Natural killer cell treated with Interleukin-12 subunit alpha and Interleukin-12 subunit beta and Interleukin-15 and Interleukin-18, amount 100 ng/mL, for 72 hours (primary cell): ENCODE data around the gene PATJ. TPM values are rescaled to one million over a fixed set of nuclear protein-coding genes. Genes with fewer than 3 reads are reported as not detected.
A peak's percentile ranks its signal among the peaks of the same experiment; 100 is the strongest.
"Not testable (repeated sequence)": the region's sequence is repeated elsewhere in the genome, so short reads cannot be mapped to it uniquely, and the experiment has no call there.

Experiments
- ATAC-seq, 2 donors: fragments of 150-1000 bp; cut with Tn5 transposase in 1 of 2; sonication (Bioruptor Pico), chemical (Tn5 transposase) in 1 of 2; 2 replicates each; pipeline ENCODE4 v1.10.0; 2021
- DNase-seq: peaks from one replicate; pipeline ENCODE4 v3.0.0; 2022; ENCODE audit warnings: low spot score
- H3K27ac Mint-ChIP-seq, 2 donors: 1 replicate in 1 of 2; 2 replicates in 1 of 2; pipeline ENCODE4 v1.8.0; 2022; ENCODE audit warnings: mixed read lengths in 2 of 2, mild to moderate bottlenecking in 1 of 2, moderate library complexity in 1 of 2
- H3K27me3 Mint-ChIP-seq, 2 donors: 1 replicate in 1 of 2; 2 replicates in 1 of 2; pipeline ENCODE4 v1.8.0; 2022; ENCODE audit warnings: mixed read lengths in 2 of 2
- H3K36me3 Mint-ChIP-seq: one replicate; pipeline ENCODE4 v1.8.0; 2022; ENCODE audit warnings: mixed read lengths
- H3K4me1 Mint-ChIP-seq, 2 donors: 1 replicate in 1 of 2; 2 replicates in 1 of 2; pipeline ENCODE4 v1.8.0; 2022; ENCODE audit warnings: low read depth in 2 of 2, mixed read lengths in 2 of 2, mild to moderate bottlenecking in 1 of 2
- H3K4me3 Mint-ChIP-seq: one replicate; pipeline ENCODE4 v1.8.0; 2022; ENCODE audit warnings: mixed read lengths
- H3K9me3 Mint-ChIP-seq: 2 replicates; pipeline ENCODE4 v1.8.0; 2022; ENCODE audit warnings: mixed read lengths
- total RNA-seq, 2 donors: library from RNA; stranded (reverse); gene quantifications; one replicate each; pipeline ENCODE4 v1.2.3, GENCODE V29; 2022

PATJ gene
- total RNA-seq, 2 donors from 2014 or later, result 3.9 to 5.8 TPM

GRCh38 chr1:61757950-61758349 is 15.7 kb downstream of the PATJ start:
- no peak overlapping the region for H3K27ac Mint-ChIP-seq
- H3K27me3 Mint-ChIP-seq, result no peaks in the 10 kb centered on the region
- ATAC-seq (no peak), DNase-seq (no peak)
- H3K4me1 Mint-ChIP-seq, result no peaks in the 10 kb centered on the region
- no peaks in the 10 kb centered on the region for H3K36me3 Mint-ChIP-seq
- H3K9me3 Mint-ChIP-seq, result no peaks in the 10 kb centered on the region
- no peak overlapping the region for H3K4me3 Mint-ChIP-seq

- no peak overlapping the region for H3K4me3 Mint-ChIP-seq
- ATAC-seq (no peak), DNase-seq (no peak)
- H3K27ac Mint-ChIP-seq, result no peak overlapping the region
- H3K9me3 Mint-ChIP-seq, result no peaks in the 10 kb centered on the region
- H3K27me3 Mint-ChIP-seq, result no peaks in the 10 kb centered on the region
- no peaks in the 10 kb centered on the region for H3K36me3 Mint-ChIP-seq
- H3K4me1 Mint-ChIP-seq, result no peaks in the 10 kb centered on the region
Observed at GRCh38 chr1:61770131-61770530, 27.9 kb downstream of the PATJ start.

- no peak for ATAC-seq
- Mint-ChIP-seq H3K4me3 (no peak overlapping the region), H3K9me3 (no peaks in the 10 kb centered on the region), H3K27me3 (no peaks in the 10 kb centered on the region), H3K4me1 (no peaks in the 10 kb centered on the region), H3K36me3 (no peaks in the 10 kb centered on the region), H3K27ac (no peak overlapping the region)
- DNase-seq, result no peak
Observed at GRCh38 chr1:61776091-61776490, 33.8 kb downstream of the PATJ start.

- DNase-seq (no peak), ATAC-seq (no peak)
- no peak overlapping the region for H3K4me3 Mint-ChIP-seq
- no peaks in the 10 kb centered on the region for H3K36me3 Mint-ChIP-seq
- H3K4me1 Mint-ChIP-seq, result peaks cover 4 to 9% of the 10 kb centered on the region in 2 donors
- H3K9me3 Mint-ChIP-seq, result no peaks in the 10 kb centered on the region
- H3K27ac Mint-ChIP-seq, result no peak overlapping the region
- no peaks in the 10 kb centered on the region for H3K27me3 Mint-ChIP-seq
Observed at GRCh38 chr1:61779231-61779630, 37.0 kb downstream of the PATJ start.

- Mint-ChIP-seq H3K36me3 (no peaks in the 10 kb centered on the region), H3K27ac (no peak overlapping the region), H3K4me3 (no peak overlapping the region), H3K9me3 (no peaks in the 10 kb centered on the region), H3K27me3 (no peaks in the 10 kb centered on the region), H3K4me1 (peaks cover 4 to 9% of the 10 kb centered on the region in 2 donors)
- ATAC-seq (no peak), DNase-seq (no peak)
Observed at GRCh38 chr1:61781151-61781550, 38.9 kb downstream of the PATJ start.

GRCh38 chr1:61782771-61783170 is 40.5 kb downstream of the PATJ start:
- H3K9me3 Mint-ChIP-seq, result no peaks in the 10 kb centered on the region
- H3K4me1 Mint-ChIP-seq, result peaks cover 4 to 9% of the 10 kb centered on the region in 2 donors
- no peak overlapping the region for H3K4me3 Mint-ChIP-seq
- DNase-seq, result no peak
- peak; percentile 52 to 53 for ATAC-seq
- H3K27me3 Mint-ChIP-seq, result no peaks in the 10 kb centered on the region
- no peak overlapping the region for H3K27ac Mint-ChIP-seq
- no peaks in the 10 kb centered on the region for H3K36me3 Mint-ChIP-seq

- Mint-ChIP-seq H3K9me3 (no peaks in the 10 kb centered on the region), H3K36me3 (no peaks in the 10 kb centered on the region), H3K4me1 (peaks cover 4 to 9% of the 10 kb centered on the region in 2 donors), H3K27ac (no peak overlapping the region), H3K4me3 (no peak overlapping the region), H3K27me3 (no peaks in the 10 kb centered on the region)
- ATAC-seq, result no peak
- DNase-seq, result no peak
Observed at GRCh38 chr1:61784726-61785125, 42.4 kb downstream of the PATJ start.

GRCh38 chr1:61790837-61791236 is 48.6 kb downstream of the PATJ start:
- no peaks in the 10 kb centered on the region for H3K4me1 Mint-ChIP-seq
- no peak for DNase-seq
- no peaks in the 10 kb centered on the region for H3K27me3 Mint-ChIP-seq
- H3K27ac Mint-ChIP-seq, result no peak overlapping the region
- H3K36me3 Mint-ChIP-seq, result no peaks in the 10 kb centered on the region
- no peak overlapping the region for H3K4me3 Mint-ChIP-seq
- no peaks in the 10 kb centered on the region for H3K9me3 Mint-ChIP-seq
- no peak for ATAC-seq

GRCh38 chr1:61797045-61797755 is 54.9 kb downstream of the PATJ start:
- Mint-ChIP-seq H3K4me3 (no peak overlapping the region), H3K27ac (no peak overlapping the region), H3K27me3 (no peaks in the 10 kb centered on the region), H3K9me3 (no peaks in the 10 kb centered on the region), H3K4me1 (no peaks in the 10 kb centered on the region), H3K36me3 (no peaks in the 10 kb centered on the region)
- no peak for ATAC-seq
- no peak for DNase-seq

GRCh38 chr1:61801047-61801446 is 58.8 kb downstream of the PATJ start:
- not testable (repeated sequence) for H3K9me3 Mint-ChIP-seq, DNase-seq, H3K27ac Mint-ChIP-seq, H3K27me3 Mint-ChIP-seq, ATAC-seq, H3K4me3 Mint-ChIP-seq, H3K36me3 Mint-ChIP-seq, H3K4me1 Mint-ChIP-seq

- ATAC-seq, result no peak
- H3K4me3 Mint-ChIP-seq, result no peak overlapping the region
- no peaks in the 10 kb centered on the region for H3K36me3 Mint-ChIP-seq
- H3K4me1 Mint-ChIP-seq, result no peaks in the 10 kb centered on the region
- no peaks in the 10 kb centered on the region for H3K27me3 Mint-ChIP-seq
- H3K27ac Mint-ChIP-seq, result no peak overlapping the region
- no peak for DNase-seq
- H3K9me3 Mint-ChIP-seq, result no peaks in the 10 kb centered on the region
Observed at GRCh38 chr1:61807606-61808140, 65.4 kb downstream of the PATJ start.

- ATAC-seq (no peak), DNase-seq (no peak)
- Mint-ChIP-seq H3K27ac (no peak overlapping the region), H3K27me3 (no peaks in the 10 kb centered on the region), H3K36me3 (no peaks in the 10 kb centered on the region), H3K4me1 (no peaks in the 10 kb centered on the region), H3K4me3 (no peak overlapping the region), H3K9me3 (no peaks in the 10 kb centered on the region)
Observed at GRCh38 chr1:61808321-61808720, 66.0 kb downstream of the PATJ start.

- H3K27me3 Mint-ChIP-seq, result no peaks in the 10 kb centered on the region
- H3K4me1 Mint-ChIP-seq, result no peaks in the 10 kb centered on the region
- H3K9me3 Mint-ChIP-seq, result no peaks in the 10 kb centered on the region
- no peak overlapping the region for H3K4me3 Mint-ChIP-seq
- ATAC-seq (no peak), DNase-seq (no peak)
- H3K27ac Mint-ChIP-seq, result no peak overlapping the region
- no peaks in the 10 kb centered on the region for H3K36me3 Mint-ChIP-seq
Observed at GRCh38 chr1:61808968-61809367, 66.7 kb downstream of the PATJ start.

GRCh38 chr1:61812916-61813315 is 70.6 kb downstream of the PATJ start:
- DNase-seq (no peak), ATAC-seq (no peak)
- H3K4me1 Mint-ChIP-seq, result no peaks in the 10 kb centered on the region
- no peaks in the 10 kb centered on the region for H3K27me3 Mint-ChIP-seq
- H3K27ac Mint-ChIP-seq, result no peak overlapping the region
- H3K9me3 Mint-ChIP-seq, result no peaks in the 10 kb centered on the region
- no peak overlapping the region for H3K4me3 Mint-ChIP-seq
- no peaks in the 10 kb centered on the region for H3K36me3 Mint-ChIP-seq

GRCh38 chr1:61816191-61816590 is 73.9 kb downstream of the PATJ start:
- no peaks in the 10 kb centered on the region for H3K9me3 Mint-ChIP-seq

More at GRCh38 chr1:61816191-61816590, 73.9 kb downstream of the PATJ start:
- no peak for DNase-seq
- ATAC-seq, result no peak
- Mint-ChIP-seq H3K27me3 (no peaks in the 10 kb centered on the region), H3K4me1 (no peaks in the 10 kb centered on the region), H3K4me3 (no peak overlapping the region), H3K27ac (no peak overlapping the region), H3K36me3 (no peaks in the 10 kb centered on the region)
